K562 (cell line): Measurements from ENCODE around the gene THADA. TPM values are rescaled to one million over a fixed set of nuclear protein-coding genes. Genes with fewer than 3 reads are reported as not detected.
A peak's percentile ranks its signal among the peaks of the same experiment; 100 is the strongest.

Experiments
- ATAC-seq: fragments of 200-7000 bp; cut with Tn5 transposase; 3 replicates; pipeline ENCODE4 v1.9.1; 2020; ENCODE audit warnings: moderate library complexity
- BruUV-seq: library from RNA; stranded (reverse); fragments of 400-500 nt; replicated peaks from 2 replicates; lab custom pipeline; 2021; lab: Mats Ljungman, UMichigan
- CTCF ChIA-PET: fragments of 300-600 bp; formaldehyde crosslinking; extraction: SDS; loops from one replicate; lab custom pipeline; 2021; ENCODE audit warnings: low intra/inter-chr PET ratio; lab: Yijun Ruan, JAX
- POLR2A ChIA-PET: fragments of 300-600, 350-650 bp; sonication (Branson Sonifier 250); formaldehyde crosslinking; extraction: SDS; loops from one replicate; lab custom pipeline; 2021; ENCODE audit warnings: antibody characterized with exemption, inconsistent platforms; lab: Yijun Ruan, JAX
- DNase-seq, 4 experiments: peaks; one replicate each; pipeline versions ENCODE4 v3.0.0 to v3.0.0-alpha.2; 2011 to 2018; ENCODE audit warnings: low spot score in 3 of 4, mixed read lengths in 3 of 4; ENCODE audit errors: extremely low read depth in 1 of 4
- FAIRE-seq: peaks from 2 replicates; lab custom pipeline; 2011; peaks lifted over from hg19 to GRCh38; lab: Jason Lieb, UNC
- H2AFZ ChIP-seq: 2 replicates; pipeline ENCODE4 v1.6.0; 2011; ENCODE audit warnings: low read depth, low read length, control low read depth, inconsistent platforms
- H3K27ac ChIP-seq: fragments of 200-600 bp; 3 replicates; pipeline ENCODE4 v1.8.0; 2011; ENCODE audit warnings: low read depth, mild to moderate bottlenecking, control low read depth, inconsistent platforms, low read length, moderate library complexity, mixed read lengths; ENCODE audit errors: extremely low read depth
- H3K27me3 ChIP-seq, 2 experiments: fragments of 300-600 bp in 1 of 2; 2 replicates in 1 of 2; 3 replicates in 1 of 2; pipeline versions ENCODE4 v1.6.0 to v1.8.0; 2011; ENCODE audit warnings: inconsistent platforms in 2 of 2, low read length in 2 of 2, mild to moderate bottlenecking in 1 of 2, mixed read lengths in 1 of 2, moderate library complexity in 1 of 2; ENCODE audit not compliant: control insufficient read depth in 2 of 2, insufficient read depth in 2 of 2
- H3K36me3 ChIP-seq: fragments of 300-600 bp; 3 replicates; pipeline ENCODE4 v1.8.0; 2011; ENCODE audit warnings: mild to moderate bottlenecking, low read length, inconsistent platforms; ENCODE audit not compliant: control insufficient read depth, insufficient read depth
- H3K4me1 ChIP-seq, 2 experiments: fragments of 200-600 bp in 1 of 2; replicated peaks in 1 of 2; 2 replicates in 1 of 2; 3 replicates in 1 of 2; pipeline versions ENCODE4 v1.5.1 to v1.8.0; 2011; ENCODE audit warnings: inconsistent platforms in 2 of 2, low read length in 2 of 2, mild to moderate bottlenecking in 1 of 2, mixed read lengths in 1 of 2, moderate library complexity in 1 of 2; ENCODE audit not compliant: control insufficient read depth in 2 of 2, insufficient read depth in 2 of 2
- H3K4me2 ChIP-seq: 2 replicates; pipeline ENCODE4 v1.6.1; 2011; ENCODE audit warnings: low read length, control low read depth, inconsistent platforms, mixed read lengths; ENCODE audit not compliant: insufficient read depth
- H3K4me3 ChIP-seq: fragments of 200-600 bp; sonication (generic), shearing (Covaris generic); 2 replicates; pipeline ENCODE4 v1.5.1; 2016; ENCODE audit warnings: control low read depth, inconsistent platforms
- H3K79me2 ChIP-seq: fragments of 200-600 bp; 3 replicates; pipeline ENCODE4 v1.8.0; 2011; ENCODE audit warnings: low read length, inconsistent platforms; ENCODE audit not compliant: control insufficient read depth, insufficient read depth
- H3K9ac ChIP-seq, 2 experiments: 2 replicates each; pipeline versions ENCODE4 v1.6.0 to v1.6.1; 2011; ENCODE audit warnings: low read depth in 2 of 2, low read length in 2 of 2, control low read depth in 1 of 2, inconsistent platforms in 1 of 2, mild to moderate bottlenecking in 1 of 2, mixed read lengths in 1 of 2; ENCODE audit not compliant: insufficient read depth in 1 of 2
- H3K9me1 ChIP-seq: one replicate; pipeline ENCODE4 v1.6.0; 2011; ENCODE audit warnings: inconsistent platforms, mild to moderate bottlenecking, low read length, moderate library complexity; ENCODE audit not compliant: control insufficient read depth, insufficient read depth
- H3K9me3 ChIP-seq: replicated peaks from 2 replicates; pipeline ENCODE4 v1.5.1; 2011; ENCODE audit warnings: low read depth, low read length, inconsistent platforms; ENCODE audit not compliant: control insufficient read depth, insufficient read depth
- H4K20me1 ChIP-seq: replicated peaks from 2 replicates; pipeline ENCODE4 v1.6.1; 2011; ENCODE audit warnings: low read length, inconsistent platforms, mixed read lengths; ENCODE audit not compliant: control insufficient read depth, insufficient read depth
- ZFX ChIP-seq: sonication (generic); formaldehyde crosslinking; IDR thresholded peaks from 2 replicates; pipeline ENCODE4 v1.8.0; 2022; ENCODE audit warnings: mild to moderate bottlenecking, missing genetic modification reagents, moderate library complexity
- WGBS: fragments of 100-300 bp; shearing (Covaris generic); methylation state at CpG from one replicate; pipeline ENCODE4 v1.1.6; 2016; ENCODE audit warnings: low coverage, mixed read lengths; ENCODE audit not compliant: insufficient coverage; ENCODE audit errors: missing lambda C conversion rate; 5-methylcytosine and 5-hydroxymethylcytosine counted together
- in situ Hi-C: fragments of 300-500 bp; cut with MboI; formaldehyde crosslinking; loops from 4 replicates; pipeline ENCODE4 v1.15.0; 2018; ENCODE audit warnings: inconsistent platforms, mixed read lengths
- intact Hi-C: fragments of 100-400 bp; cut with micrococcal nuclease; formaldehyde crosslinking; loops from 2 replicates; pipeline ENCODE4 v1.14.2; 2022
- polyA plus RNA-seq, 8 experiments: library from polyadenylated mRNA; depleted of rRNA in 4 of 8; stranded (reverse) in 5 of 8; unstranded in 3 of 8; fragments of >200 nt; fragmentation: Nextera tagmentation in 2 of 8; fragmentation: Illumina TruSeq in 1 of 8; extraction: Ambion mirVana in 2 of 8; extraction: Trizol in 1 of 8; gene quantifications; 2 replicates each; pipeline versions ENCODE4 v1.2.1 to v1.2.3, GENCODE V29; 2011 to 2014; ENCODE audit warnings: inconsistent platforms in 1 of 8, missing spikeins in 1 of 8
- total RNA-seq, 7 experiments: library from RNA; depleted of rRNA in 6 of 7; stranded (reverse); fragments of >200 nt in 6 of 7; fragmentation: Illumina TruSeq in 2 of 7; extraction: Trizol in 2 of 7; gene quantifications; 2 replicates each; pipeline versions ENCODE4 v1.2.1 to v1.2.3, GENCODE V29; 2011 to 2021; ENCODE audit warnings: low replicate concordance in 1 of 7
- TF ChIP-seq, protein P1 (sequence below): fragments of 150-350 bp; IDR thresholded peaks from 2 replicates; pipeline ENCODE4 v1.6.1; 2014; ENCODE audit warnings: low read depth, mild to moderate bottlenecking, low read length, borderline replicate concordance
- TF ChIP-seq, protein P2 (sequence below): fragments of 450-650 bp; IDR thresholded peaks from 2 replicates; pipeline ENCODE4 v1.6.1; 2017; ENCODE audit warnings: antibody characterized with exemption, mild to moderate bottlenecking

THADA gene
- total and polyA plus RNA-seq, 9 of the 15 experiments (the other 6 are each of a cell fraction or from before 2014, with no cell fraction given) = 17.8 to 34.7 (median 31.9) TPM

DNA sequence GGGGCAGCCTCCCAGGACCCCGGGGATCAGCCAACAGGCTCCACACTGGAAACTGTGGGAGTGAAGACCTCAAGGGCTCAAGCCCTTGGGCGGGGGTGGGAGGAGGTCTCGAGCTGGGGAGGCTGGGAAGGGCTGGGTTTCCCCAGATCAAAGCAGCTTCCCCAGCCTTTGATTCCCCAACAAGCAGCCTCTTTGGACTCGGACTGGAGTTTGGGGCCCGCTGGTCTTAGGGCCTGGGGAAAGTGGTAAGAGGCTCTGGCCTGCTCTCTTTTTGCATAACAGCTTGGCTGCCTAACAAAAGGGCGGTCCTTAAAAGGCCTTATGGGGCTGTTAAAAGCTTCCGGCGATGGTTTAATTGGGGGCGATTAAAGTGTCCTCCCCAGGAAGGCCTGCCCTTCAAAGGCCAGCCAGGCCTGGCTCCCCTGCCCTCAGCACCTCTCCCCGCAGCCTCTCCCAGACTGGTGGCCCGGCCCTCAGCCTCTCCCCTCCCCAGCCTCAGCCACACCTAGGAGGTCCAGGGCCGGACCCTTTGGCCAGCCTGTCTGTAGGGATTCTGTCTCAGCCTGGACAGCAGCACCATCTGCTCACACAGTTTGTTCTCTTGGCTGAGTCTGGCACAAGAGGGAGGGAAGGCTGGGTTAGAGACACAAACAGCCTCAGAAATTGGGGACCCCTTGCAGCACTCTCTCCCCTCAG lies 409.0 kb downstream of the THADA start:
- H3K4me1 ChIP-seq = peaks cover 56 to 57% of the 10 kb centered on the region in 2 experiments

More for the DNA sequence above, 409.0 kb downstream of the THADA start:
- ATAC-seq (no peak; the same call in 2 of the 3 replicates), FAIRE-seq (no peak), DNase-seq (peak in 3 of 4 experiments; percentile 49 to 58 (median 50))
- Histone ChIP-seq H3K27me3 (no peaks in the 10 kb centered on the region), H3K79me2 (no peaks in the 10 kb centered on the region), H3K36me3 (no peaks in the 10 kb centered on the region), H4K20me1 (no peaks in the 10 kb centered on the region), H3K9me1 (no peaks in the 10 kb centered on the region), H3K4me2 (peak overlapping the region; percentile 3), H3K27ac (peak overlapping the region; percentile 40), H3K9ac (peak overlapping the region; percentile 50 to 81), H2AFZ (peak overlapping the region; percentile 66), H3K4me3 (no peak overlapping the region), H3K9me3 (no peaks in the 10 kb centered on the region)
- BruUV-seq = no TSS peak
- intact Hi-C loops (no loop called here), in situ Hi-C loops (no loop called here)
- TF ChIP-seq, protein P1, sequence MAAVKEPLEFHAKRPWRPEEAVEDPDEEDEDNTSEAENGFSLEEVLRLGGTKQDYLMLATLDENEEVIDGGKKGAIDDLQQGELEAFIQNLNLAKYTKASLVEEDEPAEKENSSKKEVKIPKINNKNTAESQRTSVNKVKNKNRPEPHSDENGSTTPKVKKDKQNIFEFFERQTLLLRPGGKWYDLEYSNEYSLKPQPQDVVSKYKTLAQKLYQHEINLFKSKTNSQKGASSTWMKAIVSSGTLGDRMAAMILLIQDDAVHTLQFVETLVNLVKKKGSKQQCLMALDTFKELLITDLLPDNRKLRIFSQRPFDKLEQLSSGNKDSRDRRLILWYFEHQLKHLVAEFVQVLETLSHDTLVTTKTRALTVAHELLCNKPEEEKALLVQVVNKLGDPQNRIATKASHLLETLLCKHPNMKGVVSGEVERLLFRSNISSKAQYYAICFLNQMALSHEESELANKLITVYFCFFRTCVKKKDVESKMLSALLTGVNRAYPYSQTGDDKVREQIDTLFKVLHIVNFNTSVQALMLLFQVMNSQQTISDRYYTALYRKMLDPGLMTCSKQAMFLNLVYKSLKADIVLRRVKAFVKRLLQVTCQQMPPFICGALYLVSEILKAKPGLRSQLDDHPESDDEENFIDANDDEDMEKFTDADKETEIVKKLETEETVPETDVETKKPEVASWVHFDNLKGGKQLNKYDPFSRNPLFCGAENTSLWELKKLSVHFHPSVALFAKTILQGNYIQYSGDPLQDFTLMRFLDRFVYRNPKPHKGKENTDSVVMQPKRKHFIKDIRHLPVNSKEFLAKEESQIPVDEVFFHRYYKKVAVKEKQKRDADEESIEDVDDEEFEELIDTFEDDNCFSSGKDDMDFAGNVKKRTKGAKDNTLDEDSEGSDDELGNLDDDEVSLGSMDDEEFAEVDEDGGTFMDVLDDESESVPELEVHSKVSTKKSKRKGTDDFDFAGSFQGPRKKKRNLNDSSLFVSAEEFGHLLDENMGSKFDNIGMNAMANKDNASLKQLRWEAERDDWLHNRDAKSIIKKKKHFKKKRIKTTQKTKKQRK = no peak
- TF ChIP-seq, protein P2, sequence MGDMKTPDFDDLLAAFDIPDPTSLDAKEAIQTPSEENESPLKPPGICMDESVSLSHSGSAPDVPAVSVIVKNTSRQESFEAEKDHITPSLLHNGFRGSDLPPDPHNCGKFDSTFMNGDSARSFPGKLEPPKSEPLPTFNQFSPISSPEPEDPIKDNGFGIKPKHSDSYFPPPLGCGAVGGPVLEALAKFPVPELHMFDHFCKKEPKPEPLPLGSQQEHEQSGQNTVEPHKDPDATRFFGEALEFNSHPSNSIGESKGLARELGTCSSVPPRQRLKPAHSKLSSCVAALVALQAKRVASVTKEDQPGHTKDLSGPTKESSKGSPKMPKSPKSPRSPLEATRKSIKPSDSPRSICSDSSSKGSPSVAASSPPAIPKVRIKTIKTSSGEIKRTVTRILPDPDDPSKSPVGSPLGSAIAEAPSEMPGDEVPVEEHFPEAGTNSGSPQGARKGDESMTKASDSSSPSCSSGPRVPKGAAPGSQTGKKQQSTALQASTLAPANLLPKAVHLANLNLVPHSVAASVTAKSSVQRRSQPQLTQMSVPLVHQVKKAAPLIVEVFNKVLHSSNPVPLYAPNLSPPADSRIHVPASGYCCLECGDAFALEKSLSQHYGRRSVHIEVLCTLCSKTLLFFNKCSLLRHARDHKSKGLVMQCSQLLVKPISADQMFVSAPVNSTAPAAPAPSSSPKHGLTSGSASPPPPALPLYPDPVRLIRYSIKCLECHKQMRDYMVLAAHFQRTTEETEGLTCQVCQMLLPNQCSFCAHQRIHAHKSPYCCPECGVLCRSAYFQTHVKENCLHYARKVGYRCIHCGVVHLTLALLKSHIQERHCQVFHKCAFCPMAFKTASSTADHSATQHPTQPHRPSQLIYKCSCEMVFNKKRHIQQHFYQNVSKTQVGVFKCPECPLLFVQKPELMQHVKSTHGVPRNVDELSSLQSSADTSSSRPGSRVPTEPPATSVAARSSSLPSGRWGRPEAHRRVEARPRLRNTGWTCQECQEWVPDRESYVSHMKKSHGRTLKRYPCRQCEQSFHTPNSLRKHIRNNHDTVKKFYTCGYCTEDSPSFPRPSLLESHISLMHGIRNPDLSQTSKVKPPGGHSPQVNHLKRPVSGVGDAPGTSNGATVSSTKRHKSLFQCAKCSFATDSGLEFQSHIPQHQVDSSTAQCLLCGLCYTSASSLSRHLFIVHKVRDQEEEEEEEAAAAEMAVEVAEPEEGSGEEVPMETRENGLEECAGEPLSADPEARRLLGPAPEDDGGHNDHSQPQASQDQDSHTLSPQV = peak; percentile 51; the same call in 1 of the 2 replicates
- TF ChIP-seq ZFX (CRISPR knock-in tag) = peak; percentile 42; the same call in 1 of the 2 replicates
- POLR2A ChIA-PET = interaction anchor here (0.5 to 1.2 kb wide), 6 partner anchors 7 to 375 kb away, joined by 3 to 4 read pairs (median 3); no protein-coding TSS in a partner anchor
- CTCF ChIA-PET = no interaction called here
- WGBS = 71% methylated on average over 9 of the region's 12 CpGs
